Stimulated activated memory B cell treated with anti-CD40 and anti-IgM and Interleukin-4, amounts not matched to agents 10 μg/mL and 1 μg/mL and 100 μg/mL, for 72 hours (primary cell): ENCODE data around the gene RGS3.

Experiments
- ATAC-seq: fragments of 150-1000 bp; cut with Tn5 transposase; 2 replicates; pipeline ENCODE4 v1.10.0; 2021
- H3K27ac Mint-ChIP-seq: one replicate; pipeline ENCODE4 v1.8.0; 2022; ENCODE audit warnings: mild to moderate bottlenecking, mixed read lengths
- H3K27me3 Mint-ChIP-seq: one replicate; pipeline ENCODE4 v1.8.0; 2022; ENCODE audit warnings: mixed read lengths
- H3K36me3 Mint-ChIP-seq: one replicate; pipeline ENCODE4 v1.8.0; 2022; ENCODE audit warnings: mixed read lengths
- H3K4me1 Mint-ChIP-seq: one replicate; pipeline ENCODE4 v1.8.0; 2022; ENCODE audit warnings: mixed read lengths
- H3K4me3 Mint-ChIP-seq: one replicate; pipeline ENCODE4 v1.8.0; 2022; ENCODE audit warnings: mild to moderate bottlenecking, moderate library complexity, mixed read lengths
- H3K9me3 Mint-ChIP-seq: one replicate; pipeline ENCODE4 v1.8.0; 2022; ENCODE audit warnings: mixed read lengths

The RGS3 gene

DNA sequence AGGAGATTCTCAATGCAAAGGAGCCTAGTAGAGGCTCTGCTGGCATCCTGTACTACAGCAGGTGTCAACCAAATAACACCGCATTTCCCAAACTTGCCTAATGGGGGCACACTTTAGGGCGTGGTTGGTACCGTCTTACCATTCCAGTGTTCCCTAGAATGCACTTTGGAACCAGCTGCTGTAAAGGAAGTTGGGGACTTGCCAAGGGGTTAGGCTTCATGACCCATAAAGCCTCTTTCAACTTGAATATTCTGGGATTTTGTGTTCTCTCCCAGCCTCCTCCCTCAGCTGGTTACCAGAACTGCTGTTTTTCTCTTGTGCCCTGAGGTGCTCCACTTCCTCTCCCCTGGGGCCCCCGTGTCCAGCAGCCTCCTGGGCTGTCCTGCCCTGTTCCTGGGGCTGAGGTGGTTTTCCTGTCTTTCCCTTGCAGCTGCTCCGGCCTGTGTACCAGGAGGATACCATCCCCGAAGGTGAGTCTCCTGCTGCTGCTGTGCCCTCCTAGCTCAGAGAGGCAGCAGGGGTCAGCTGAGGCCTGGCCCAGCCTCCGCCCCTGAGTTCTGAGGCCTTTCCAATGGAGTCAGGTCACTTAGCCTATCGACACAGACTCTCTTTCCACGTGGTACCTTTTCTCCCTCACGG is 44.7 kb downstream of the RGS3 start:
- no peak for ATAC-seq
- Mint-ChIP-seq H3K4me1 (peaks cover 43% of the 10 kb centered on the region), H3K9me3 (no peaks in the 10 kb centered on the region), H3K27me3 (no peaks in the 10 kb centered on the region), H3K36me3 (no peaks in the 10 kb centered on the region), H3K27ac (no peak overlapping the region), H3K4me3 (no peak overlapping the region)

DNA sequence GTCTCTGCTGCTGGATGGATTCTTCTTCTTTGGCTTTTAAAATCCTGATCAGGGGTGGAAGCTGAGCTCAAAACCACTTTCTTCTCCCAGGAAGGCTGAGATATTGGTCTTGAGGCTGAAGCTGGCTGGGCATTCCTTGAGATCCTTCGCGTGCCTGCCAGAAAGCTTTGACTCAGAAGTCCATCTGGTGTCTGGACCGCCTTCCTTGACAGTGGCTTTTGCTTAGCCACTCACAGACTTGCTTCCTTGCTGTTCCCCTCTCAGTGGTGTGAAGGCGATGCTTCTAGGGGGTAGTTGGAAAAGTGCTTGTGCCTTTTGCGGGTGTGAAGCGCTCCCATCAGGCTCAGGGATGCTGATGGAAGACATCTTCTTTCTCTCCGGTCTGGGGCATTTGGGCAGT is 45.9 kb downstream of the RGS3 start:
- ATAC-seq = no peak
- no peak overlapping the region for H3K27ac Mint-ChIP-seq
- peaks cover 38% of the 10 kb centered on the region for H3K4me1 Mint-ChIP-seq
- H3K9me3 Mint-ChIP-seq = no peaks in the 10 kb centered on the region
- H3K36me3 Mint-ChIP-seq = no peaks in the 10 kb centered on the region
- no peak overlapping the region for H3K4me3 Mint-ChIP-seq
- H3K27me3 Mint-ChIP-seq = no peaks in the 10 kb centered on the region

DNA sequence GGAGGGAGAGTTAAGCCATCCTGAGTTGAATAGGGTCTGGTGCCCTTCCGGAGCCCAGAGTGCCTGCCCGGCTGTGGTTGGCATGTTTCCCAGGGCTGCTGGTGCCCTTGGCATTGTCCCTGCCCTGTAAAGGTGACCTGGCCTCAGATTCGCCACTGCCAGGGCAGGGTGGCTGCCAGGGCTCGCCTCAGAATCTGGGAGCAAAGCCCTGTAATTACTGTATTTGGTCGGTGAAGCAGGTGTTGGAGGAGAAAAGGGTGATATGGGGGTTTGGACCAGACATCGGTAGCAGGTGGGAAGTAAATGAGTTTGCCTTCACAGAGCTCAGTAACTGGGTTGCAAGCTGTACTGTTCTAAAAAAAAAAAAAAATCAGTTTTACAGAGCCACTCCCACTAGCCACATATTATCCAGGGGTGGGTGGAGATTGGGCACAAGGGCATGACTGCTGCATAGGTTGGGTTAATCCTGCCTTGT is 47.6 kb downstream of the RGS3 start:
- ATAC-seq = no peak
- peaks cover 38% of the 10 kb centered on the region for H3K4me1 Mint-ChIP-seq
- no peaks in the 10 kb centered on the region for H3K27me3 Mint-ChIP-seq
- no peaks in the 10 kb centered on the region for H3K36me3 Mint-ChIP-seq
- H3K4me3 Mint-ChIP-seq = no peak overlapping the region
- H3K27ac Mint-ChIP-seq = peak overlapping the region; percentile 68
- no peaks in the 10 kb centered on the region for H3K9me3 Mint-ChIP-seq

DNA sequence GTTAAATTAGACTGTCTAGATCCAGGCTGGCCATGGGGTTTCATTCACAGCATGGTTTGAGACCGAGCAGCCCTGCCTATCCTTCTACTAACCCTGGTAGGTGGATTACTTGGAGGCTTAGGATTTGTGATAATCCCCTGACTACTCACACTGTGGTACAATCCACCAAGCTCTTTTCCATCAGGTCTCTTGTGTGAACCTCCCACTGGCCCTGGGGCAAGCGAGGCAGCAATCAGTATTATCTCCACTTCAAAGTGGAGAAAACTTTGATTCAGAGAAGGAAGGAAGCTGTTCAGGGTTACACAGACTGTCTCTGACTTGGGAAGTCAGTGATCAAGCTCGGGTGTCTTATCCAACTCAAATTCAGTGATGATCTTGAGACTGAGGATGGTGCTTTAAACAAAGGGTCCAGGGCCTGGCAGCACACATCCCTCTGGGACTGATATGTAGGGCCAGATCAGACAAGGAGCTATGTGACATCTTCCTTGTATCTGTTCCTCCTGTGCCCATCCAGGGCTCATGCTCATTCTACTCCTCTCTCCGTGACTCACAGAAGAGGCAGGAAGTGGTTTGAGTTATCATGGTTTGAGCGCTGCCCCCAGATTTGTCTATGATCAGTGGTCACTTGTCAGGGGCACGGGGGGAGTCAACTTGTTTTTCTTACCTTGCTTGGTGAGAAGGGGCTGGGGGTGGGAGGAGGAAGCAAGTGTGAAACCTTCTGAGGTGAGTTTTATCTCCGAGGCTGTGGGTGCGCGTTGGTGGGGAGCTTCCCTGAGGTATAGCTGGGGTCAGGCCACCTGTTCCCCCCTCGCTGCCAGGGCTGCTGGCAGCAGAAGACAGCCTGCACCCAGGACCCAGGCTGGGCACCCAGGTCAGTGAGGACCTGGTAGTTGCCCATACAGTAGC is 48.6 kb downstream of the RGS3 start:
- H3K27ac Mint-ChIP-seq = peak overlapping the region; percentile 68
- peaks cover 46% of the 10 kb centered on the region for H3K4me1 Mint-ChIP-seq
- no peaks in the 10 kb centered on the region for H3K36me3 Mint-ChIP-seq
- no peaks in the 10 kb centered on the region for H3K9me3 Mint-ChIP-seq
- peak; percentile 80 for ATAC-seq
- H3K27me3 Mint-ChIP-seq = no peaks in the 10 kb centered on the region
- H3K4me3 Mint-ChIP-seq = no peak overlapping the region

DNA sequence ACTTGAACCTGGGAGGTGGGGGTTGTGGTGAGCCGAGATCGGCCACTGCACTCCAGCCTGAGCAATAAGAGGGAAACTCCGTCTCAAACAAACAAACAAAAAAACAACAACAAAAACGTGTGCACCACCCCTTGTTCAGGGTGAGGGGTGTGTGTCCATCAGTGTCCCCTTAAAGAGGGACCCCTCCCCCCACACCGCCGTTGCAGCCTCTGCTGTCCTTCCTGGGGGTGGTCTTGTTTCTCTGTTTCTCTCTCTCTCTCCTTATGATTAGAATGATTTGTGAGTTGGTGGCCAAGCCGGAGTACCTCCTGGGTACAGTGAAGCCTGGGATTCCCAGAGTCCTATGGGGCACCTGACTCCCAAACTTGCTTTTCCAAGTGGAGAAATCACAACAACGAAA is 49.6 kb downstream of the RGS3 start:
- Mint-ChIP-seq H3K27ac (peak overlapping the region; percentile 68), H3K27me3 (no peaks in the 10 kb centered on the region), H3K4me1 (peaks cover 56% of the 10 kb centered on the region), H3K36me3 (no peaks in the 10 kb centered on the region), H3K9me3 (no peaks in the 10 kb centered on the region), H3K4me3 (no peak overlapping the region)
- no peak for ATAC-seq

DNA sequence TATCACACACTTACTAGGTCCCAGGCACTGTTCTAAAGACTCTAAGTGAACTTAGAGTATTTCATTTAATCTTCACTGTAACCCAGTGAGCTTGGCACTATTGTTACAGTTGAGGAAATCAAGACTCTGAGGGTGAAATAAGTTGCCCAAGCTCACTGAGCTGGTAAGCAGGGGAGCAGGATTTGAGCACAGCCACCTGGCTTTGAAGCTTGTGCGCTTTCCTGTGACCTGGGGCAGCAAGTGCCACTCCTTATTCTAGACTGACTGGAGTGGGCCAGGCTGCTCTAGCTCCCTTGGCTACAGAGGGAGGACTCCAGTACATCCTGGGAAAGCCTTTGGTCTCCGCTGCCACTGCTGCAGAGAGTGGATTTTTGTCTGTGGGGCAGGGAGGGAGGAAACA is 50.0 kb downstream of the RGS3 start:
- Mint-ChIP-seq H3K9me3 (no peaks in the 10 kb centered on the region), H3K27me3 (no peaks in the 10 kb centered on the region), H3K36me3 (no peaks in the 10 kb centered on the region), H3K4me3 (no peak overlapping the region), H3K4me1 (peaks cover 56% of the 10 kb centered on the region), H3K27ac (peak overlapping the region; percentile 68)
- ATAC-seq = no peak

DNA sequence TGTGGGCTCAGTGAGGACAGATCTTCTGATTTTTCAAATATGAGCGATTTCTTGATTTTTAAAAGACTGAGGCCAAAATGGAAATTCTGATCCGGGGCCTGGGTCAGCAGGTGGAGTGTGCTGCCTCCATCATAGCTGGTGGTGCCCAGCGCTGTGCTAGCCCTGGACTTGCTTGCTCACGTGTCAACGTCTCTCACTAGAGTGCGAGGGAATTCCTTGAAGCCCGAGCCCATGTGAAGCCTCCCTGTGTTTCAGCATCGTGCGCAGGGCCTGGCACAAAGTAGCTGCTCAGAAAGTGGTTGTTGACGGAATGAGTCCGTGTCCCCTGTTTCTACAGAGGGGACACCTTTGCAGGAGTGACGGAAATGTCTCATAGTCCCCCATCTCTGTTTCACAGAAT is 50.5 kb downstream of the RGS3 start:
- no peak for ATAC-seq
- Mint-ChIP-seq H3K4me1 (peaks cover 59% of the 10 kb centered on the region), H3K27ac (peak overlapping the region; percentile 68), H3K9me3 (no peaks in the 10 kb centered on the region), H3K27me3 (no peaks in the 10 kb centered on the region), H3K36me3 (no peaks in the 10 kb centered on the region), H3K4me3 (no peak overlapping the region)

DNA sequence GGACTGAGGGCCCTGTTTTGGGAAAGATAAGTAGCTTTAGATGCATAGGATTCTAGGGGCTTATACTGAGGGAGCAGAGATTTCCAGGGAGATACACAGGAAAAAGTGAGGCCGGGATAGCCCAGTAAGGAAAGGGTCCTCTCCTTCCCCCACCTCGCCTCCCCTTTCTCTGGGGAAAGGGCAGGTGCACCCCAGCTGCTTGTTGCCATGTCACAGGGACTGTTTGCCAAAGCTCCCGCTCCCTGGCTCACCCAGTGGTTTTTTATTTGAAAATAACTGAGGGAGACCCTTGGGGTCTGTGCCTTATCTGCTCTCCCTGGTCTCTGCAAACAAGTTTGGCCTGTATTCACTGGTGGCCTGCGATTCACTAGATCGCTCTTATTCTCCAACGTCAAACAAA is 51.2 kb downstream of the RGS3 start:
- no peak for ATAC-seq
- H3K27ac Mint-ChIP-seq = no peak overlapping the region
- no peak overlapping the region for H3K4me3 Mint-ChIP-seq
- no peaks in the 10 kb centered on the region for H3K36me3 Mint-ChIP-seq
- H3K4me1 Mint-ChIP-seq = peaks cover 61% of the 10 kb centered on the region
- H3K9me3 Mint-ChIP-seq = no peaks in the 10 kb centered on the region
- no peaks in the 10 kb centered on the region for H3K27me3 Mint-ChIP-seq

DNA sequence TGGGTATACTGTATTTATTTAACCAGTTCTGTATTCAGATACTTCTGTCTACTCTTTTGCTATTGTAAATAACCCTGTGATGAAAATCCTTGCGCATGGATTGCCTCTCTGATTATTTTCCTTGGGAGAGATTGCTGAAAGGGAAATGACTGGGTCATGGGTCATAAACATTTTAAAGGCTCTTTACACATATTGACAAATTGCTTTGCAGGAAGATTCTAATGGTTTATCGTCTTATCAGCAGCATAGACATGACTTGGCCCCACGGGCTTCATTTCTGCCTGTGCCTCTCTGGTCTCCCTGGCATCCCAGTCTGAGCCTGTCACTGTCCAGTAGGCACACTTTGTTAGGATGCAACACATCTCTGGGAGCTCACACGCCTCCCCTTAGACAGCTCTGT is 52.3 kb downstream of the RGS3 start:
- H3K4me1 Mint-ChIP-seq = peaks cover 60% of the 10 kb centered on the region
- peak overlapping the region; percentile 81 for H3K27ac Mint-ChIP-seq
- ATAC-seq = no peak
- no peak overlapping the region for H3K4me3 Mint-ChIP-seq
- H3K36me3 Mint-ChIP-seq = no peaks in the 10 kb centered on the region
- no peaks in the 10 kb centered on the region for H3K27me3 Mint-ChIP-seq
- H3K9me3 Mint-ChIP-seq = no peaks in the 10 kb centered on the region

DNA sequence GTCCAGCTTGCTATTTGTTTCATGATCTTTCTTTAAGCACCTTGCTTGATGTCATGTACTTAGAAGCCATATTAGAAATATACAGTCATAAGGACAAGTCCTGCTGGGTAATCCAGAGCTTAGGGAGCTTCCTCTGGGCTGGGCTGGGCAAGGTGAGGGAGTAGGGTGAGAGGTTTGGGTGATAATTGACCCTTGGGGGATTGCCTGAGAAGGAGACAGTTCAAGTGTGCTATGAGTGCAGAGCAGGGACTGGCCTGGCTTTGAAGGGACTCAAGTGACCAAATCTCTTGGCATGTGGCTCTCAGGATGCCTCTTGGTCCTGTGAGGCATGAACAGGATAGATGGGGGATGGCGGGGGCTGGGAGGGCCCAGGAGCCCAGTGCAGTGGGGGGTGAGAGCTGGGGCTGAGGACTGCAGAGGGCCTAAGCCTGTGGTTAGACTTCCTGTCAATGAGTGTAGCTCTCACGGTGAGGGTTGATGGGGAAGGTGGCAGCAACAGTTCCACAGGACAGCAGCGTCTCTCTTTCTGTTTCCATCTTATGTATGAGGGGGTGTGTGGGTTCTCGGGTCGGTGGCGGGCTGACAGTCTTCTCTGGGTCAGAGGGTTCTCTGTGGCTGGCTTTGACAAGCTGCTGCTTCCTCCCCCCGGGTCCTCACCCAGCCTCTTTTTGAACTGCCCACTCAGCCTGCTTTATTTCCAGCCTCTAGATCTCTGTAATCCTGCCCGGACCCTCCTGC is 53.5 kb downstream of the RGS3 start:
- Mint-ChIP-seq H3K36me3 (no peaks in the 10 kb centered on the region), H3K27me3 (no peaks in the 10 kb centered on the region), H3K9me3 (no peaks in the 10 kb centered on the region), H3K4me1 (peaks cover 50% of the 10 kb centered on the region), H3K27ac (peak overlapping the region; percentile 81), H3K4me3 (peak overlapping the region; percentile 74)
- peak; percentile 95 for ATAC-seq

DNA sequence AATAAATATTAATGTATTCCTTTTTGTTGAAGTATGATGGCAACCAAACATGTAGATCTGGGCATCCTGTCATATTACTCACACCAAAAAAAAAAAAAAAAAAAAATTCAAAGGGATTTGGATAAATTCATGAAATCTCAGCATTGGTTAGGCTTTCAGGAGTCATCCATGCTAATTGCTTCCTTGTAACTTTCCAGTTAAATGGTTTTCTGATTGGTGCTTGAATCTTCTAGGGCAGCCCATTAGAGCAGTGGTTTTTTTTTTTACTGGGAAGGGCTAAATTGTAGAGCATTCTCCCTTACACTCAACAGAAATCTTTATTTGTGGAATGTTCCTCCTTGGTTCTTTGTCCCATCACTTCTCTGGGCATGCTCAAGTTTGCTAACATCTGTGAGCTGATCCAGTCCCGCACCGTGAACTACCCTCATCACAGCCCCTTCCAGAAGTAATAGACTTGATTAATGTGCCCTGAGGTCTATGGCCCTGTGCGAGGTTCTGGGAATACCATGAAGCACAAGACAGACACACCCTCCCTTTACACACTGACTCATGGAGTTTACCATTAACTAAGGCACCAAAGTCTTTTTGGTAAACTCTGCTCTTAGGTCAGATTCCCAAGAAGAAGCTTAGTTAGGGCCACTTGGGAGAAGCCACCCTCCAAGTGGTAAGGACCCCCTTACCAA is 56.0 kb downstream of the RGS3 start:
- Mint-ChIP-seq H3K27me3 (no peaks in the 10 kb centered on the region), H3K36me3 (no peaks in the 10 kb centered on the region), H3K4me3 (no peak overlapping the region), H3K4me1 (peaks cover 56% of the 10 kb centered on the region), H3K27ac (no peak overlapping the region), H3K9me3 (no peaks in the 10 kb centered on the region)
- no peak for ATAC-seq

DNA sequence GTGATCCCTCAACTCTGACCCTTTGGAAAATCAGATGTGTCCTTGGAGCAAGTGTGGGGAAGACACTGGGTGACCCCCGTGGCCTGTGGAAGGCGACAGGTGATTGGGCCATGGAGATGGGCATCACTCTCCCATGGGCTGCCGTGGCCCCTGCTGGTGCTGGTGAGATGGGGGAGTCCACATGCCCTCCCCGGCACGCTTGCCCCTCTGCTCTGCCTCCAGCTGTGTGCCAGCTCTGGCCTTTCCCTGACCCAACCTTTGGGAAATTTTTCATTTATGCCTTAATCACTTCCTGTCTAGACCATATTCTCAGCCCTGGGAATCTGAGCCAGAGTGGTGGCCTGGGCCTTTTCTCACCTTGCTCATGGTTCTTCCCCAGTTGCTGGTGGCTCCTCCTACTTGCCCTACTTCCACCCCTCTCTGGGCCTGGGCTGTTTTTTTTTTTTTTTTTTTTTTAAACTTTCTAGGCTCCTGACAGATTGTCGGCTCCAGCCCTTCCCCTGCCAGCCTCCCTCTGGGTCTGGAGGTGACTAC is 56.6 kb downstream of the RGS3 start:
- no peaks in the 10 kb centered on the region for H3K27me3 Mint-ChIP-seq
- H3K27ac Mint-ChIP-seq = no peak overlapping the region
- no peaks in the 10 kb centered on the region for H3K9me3 Mint-ChIP-seq
- H3K36me3 Mint-ChIP-seq = no peaks in the 10 kb centered on the region
- no peak for ATAC-seq
- H3K4me1 Mint-ChIP-seq = peaks cover 62% of the 10 kb centered on the region
- H3K4me3 Mint-ChIP-seq = no peak overlapping the region

DNA sequence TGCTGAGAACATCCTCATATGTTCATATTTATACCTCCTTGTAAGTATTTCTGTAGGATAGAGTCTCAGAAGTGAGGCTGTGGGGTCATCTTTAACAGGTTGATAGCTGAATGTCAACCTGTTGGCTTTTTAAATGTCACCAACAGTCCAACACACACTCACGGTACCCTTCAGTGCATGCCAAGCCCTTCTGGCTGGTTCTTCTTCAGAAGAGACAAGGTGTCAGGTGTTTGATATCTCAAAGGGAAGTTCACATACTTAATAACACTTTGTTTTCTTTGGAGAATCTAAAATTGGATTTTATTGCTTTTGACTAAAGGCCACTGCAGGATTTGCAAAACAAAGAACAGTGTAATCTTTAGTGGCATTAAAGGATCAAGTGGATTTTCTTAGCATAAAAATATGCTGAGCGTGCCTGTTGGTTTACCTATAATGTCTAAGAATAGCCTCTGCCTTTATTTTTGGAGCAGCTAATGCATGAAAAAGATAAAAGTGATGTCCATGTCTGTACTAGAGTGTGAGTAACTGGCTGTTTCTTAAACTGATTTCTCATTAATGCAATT is 58.2 kb downstream of the RGS3 start:
- no peaks in the 10 kb centered on the region for H3K9me3 Mint-ChIP-seq
- no peak overlapping the region for H3K4me3 Mint-ChIP-seq
- ATAC-seq = no peak
- no peaks in the 10 kb centered on the region for H3K36me3 Mint-ChIP-seq
- H3K27ac Mint-ChIP-seq = peak overlapping the region; percentile 76
- peaks cover 58% of the 10 kb centered on the region for H3K4me1 Mint-ChIP-seq
- no peaks in the 10 kb centered on the region for H3K27me3 Mint-ChIP-seq

DNA sequence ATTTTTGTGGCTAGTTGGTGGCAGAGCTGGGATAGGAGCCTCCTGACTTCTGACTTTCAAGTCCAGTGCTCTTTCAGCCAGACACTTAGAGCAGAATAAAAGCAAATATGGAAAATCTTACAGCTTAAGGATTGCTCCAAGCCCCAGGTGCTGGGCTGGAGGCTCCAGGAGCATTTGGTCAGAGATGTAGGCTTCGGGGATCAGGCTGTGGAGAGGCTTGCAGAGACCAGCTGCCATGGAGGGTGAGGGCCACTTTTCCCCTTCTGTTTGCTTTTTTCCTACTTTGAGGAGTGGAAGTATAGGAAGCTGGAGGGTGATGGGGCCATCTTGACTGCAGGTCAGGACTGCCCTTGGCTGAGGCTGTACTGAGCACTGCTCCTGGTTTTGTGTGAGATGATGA is 58.9 kb downstream of the RGS3 start:
- H3K27ac Mint-ChIP-seq = peak overlapping the region; percentile 76
- H3K4me1 Mint-ChIP-seq = peaks cover 58% of the 10 kb centered on the region
- no peaks in the 10 kb centered on the region for H3K9me3 Mint-ChIP-seq
- peak overlapping the region; percentile 44 for H3K4me3 Mint-ChIP-seq
- H3K27me3 Mint-ChIP-seq = no peaks in the 10 kb centered on the region
- no peak for ATAC-seq
- H3K36me3 Mint-ChIP-seq = no peaks in the 10 kb centered on the region
